HepG2 (cell line): ENCODE results near the gene PEX10. TPM values are rescaled to one million over a fixed set of nuclear protein-coding genes. Genes with fewer than 3 reads are reported as not detected.

Experiments
- DMTF1 ChIP-seq: sonication (generic); formaldehyde crosslinking; IDR thresholded peaks from 2 replicates; pipeline ENCODE4 v1.4.0; 2020; ENCODE audit warnings: mild to moderate bottlenecking, missing genetic modification reagents
- HMGXB4 ChIP-seq, 2 experiments: sonication (generic) in 1 of 2; formaldehyde crosslinking in 1 of 2; IDR thresholded peaks; 2 replicates each; pipeline versions ENCODE4 v1.4.0 to v1.6.1; 2018 to 2020; ENCODE audit warnings: missing genetic modification reagents in 2 of 2, borderline replicate concordance in 1 of 2, low read depth in 1 of 2, mild to moderate bottlenecking in 1 of 2, missing biosample characterization in 1 of 2
- HOXA3 ChIP-seq: sonication (generic); formaldehyde crosslinking; IDR thresholded peaks from 2 replicates; pipeline ENCODE4 v1.5.0; 2020; ENCODE audit warnings: missing genetic modification reagents
- KLF16 ChIP-seq, 2 experiments: sonication (generic) in 1 of 2; formaldehyde crosslinking in 1 of 2; IDR thresholded peaks; 2 replicates each; pipeline versions ENCODE4 v1.6.1 to v1.8.0; 2016 to 2023; ENCODE audit warnings: missing genetic modification reagents in 2 of 2, missing compliant biosample characterization in 1 of 2
- SETDB1 ChIP-seq: sonication (generic); formaldehyde crosslinking; IDR thresholded peaks from 2 replicates; pipeline ENCODE4 v1.5.1; 2020; ENCODE audit warnings: missing genetic modification reagents, mild to moderate bottlenecking, borderline replicate concordance
- TRIM22 ChIP-seq: fragments of 450-650 bp; IDR thresholded peaks from 2 replicates; pipeline ENCODE4 v1.6.1; 2017
- ZNF280D ChIP-seq: sonication (generic); formaldehyde crosslinking; IDR thresholded peaks from 2 replicates; pipeline ENCODE4 v1.5.1; 2020; ENCODE audit warnings: mild to moderate bottlenecking, missing genetic modification reagents
- ZNF318 ChIP-seq: sonication (generic); formaldehyde crosslinking; IDR thresholded peaks from 2 replicates; pipeline ENCODE4 v1.4.0; 2020; ENCODE audit warnings: mild to moderate bottlenecking, missing genetic modification reagents
- ZNF878 ChIP-seq: sonication (generic); formaldehyde crosslinking; IDR thresholded peaks from 2 replicates; pipeline ENCODE4 v1.8.1; 2023; ENCODE audit warnings: mild to moderate bottlenecking, missing genetic modification reagents, moderate library complexity
- polyA plus RNA-seq, 8 experiments: library from polyadenylated mRNA; depleted of rRNA in 3 of 8; stranded (reverse) in 7 of 8; unstranded in 1 of 8; fragments of >200 nt; fragmentation: Illumina TruSeq in 4 of 8; extraction: Trizol in 4 of 8; gene quantifications; 2 replicates each; pipeline versions ENCODE4 v1.2.1 to v1.2.3, GENCODE V29; 2011 to 2016; ENCODE audit warnings: low read depth in 4 of 8, missing spikeins in 1 of 8, mixed read lengths in 1 of 8; ENCODE audit not compliant: insufficient read depth in 1 of 8
- total RNA-seq, 5 experiments: library from RNA; depleted of rRNA; stranded (reverse); fragments of >200 nt; fragmentation: Illumina TruSeq; extraction: Trizol; gene quantifications; 2 replicates each; pipeline ENCODE4 v1.2.3, GENCODE V29; 2016; ENCODE audit warnings: low read depth in 1 of 5

The PEX10 gene
- total and polyA plus RNA-seq, 2 of the 13 experiments (the other 11 are each of a cell fraction or from before 2014, with no cell fraction given) = 16.1 to 39.6 TPM

- TF ChIP-seq DMTF1 (CRISPR knock-in tag) = no peak
- peak; percentile 46; the same call in 1 of the 2 replicates for TF ChIP-seq HOXA3 (CRISPR knock-in tag)
- peak in 1 of 2 experiments; percentile 61; a peak in 2 of 4 replicates for TF ChIP-seq HMGXB4 (CRISPR knock-in tag; IDR thresholded peaks at IDR 0.05; ENCODE audit: borderline replicate concordance in 1 of 2, low read depth in 1 of 2)
- TF ChIP-seq SETDB1 (CRISPR knock-in tag) = no peak
- TF ChIP-seq ZNF318 (CRISPR knock-in tag) = peak; percentile 19; the same call in 1 of the 2 replicates
- TF ChIP-seq KLF16 (CRISPR knock-in tag; IDR thresholded peaks at IDR 0.05) = no peak
- no peak; the same call in 1 of the 2 replicates for TF ChIP-seq ZNF878 (CRISPR knock-in tag)
- no peak for TF ChIP-seq ZNF280D (CRISPR knock-in tag)
- TF ChIP-seq TRIM22 = no peak
Measured at GRCh38 chr1:2412773-2413494, 570 bp upstream of the PEX10 start (continued).
